HEK293T (cell line): ENCODE measurements around the gene CLEC4F.

Experiments
- ARNT ChIP-seq: fragments of 450-650 bp; IDR thresholded peaks from 2 replicates; pipeline ENCODE4 v1.6.1; 2017; ENCODE audit warnings: mild to moderate bottlenecking
- BHLHE40 ChIP-seq: fragments of 450-650 bp; IDR thresholded peaks from 2 replicates; pipeline ENCODE4 v1.6.1; 2016; ENCODE audit warnings: mild to moderate bottlenecking, moderate library complexity, borderline replicate concordance
- ELF4 ChIP-seq: fragments of 450-650 bp; IDR thresholded peaks from 2 replicates; pipeline ENCODE4 v1.6.1; 2017; ENCODE audit warnings: antibody characterized with exemption
- FOXA1 ChIP-seq: fragments of 450-650 bp; IDR thresholded peaks from 2 replicates; pipeline ENCODE4 v1.6.1; 2016; ENCODE audit warnings: mild to moderate bottlenecking
- FOXK2 ChIP-seq: fragments of 450-650 bp; IDR thresholded peaks from 2 replicates; pipeline ENCODE4 v1.6.1; 2016; ENCODE audit warnings: mild to moderate bottlenecking
- HDGF ChIP-seq: fragments of 450-650 bp; IDR thresholded peaks from 2 replicates; pipeline ENCODE4 v1.6.1; 2017; ENCODE audit warnings: antibody characterized with exemption, borderline replicate concordance
- LEF1 ChIP-seq: fragments of 450-650 bp; IDR thresholded peaks from 2 replicates; pipeline ENCODE4 v1.6.1; 2017; ENCODE audit warnings: mild to moderate bottlenecking, borderline replicate concordance
- NFRKB ChIP-seq: fragments of 450-650 bp; IDR thresholded peaks from 2 replicates; pipeline ENCODE4 v1.6.1; 2016; ENCODE audit warnings: mild to moderate bottlenecking, moderate library complexity
- SP1 ChIP-seq: fragments of 450-650 bp; IDR thresholded peaks from 2 replicates; pipeline ENCODE4 v1.6.1; 2017
- SUZ12 ChIP-seq: fragments of 450-650 bp; IDR thresholded peaks from 2 replicates; pipeline ENCODE4 v1.6.1; 2016; ENCODE audit warnings: mild to moderate bottlenecking
- TARDBP ChIP-seq: fragments of 450-650 bp; IDR thresholded peaks from 2 replicates; pipeline ENCODE4 v1.6.1; 2016

DNA sequence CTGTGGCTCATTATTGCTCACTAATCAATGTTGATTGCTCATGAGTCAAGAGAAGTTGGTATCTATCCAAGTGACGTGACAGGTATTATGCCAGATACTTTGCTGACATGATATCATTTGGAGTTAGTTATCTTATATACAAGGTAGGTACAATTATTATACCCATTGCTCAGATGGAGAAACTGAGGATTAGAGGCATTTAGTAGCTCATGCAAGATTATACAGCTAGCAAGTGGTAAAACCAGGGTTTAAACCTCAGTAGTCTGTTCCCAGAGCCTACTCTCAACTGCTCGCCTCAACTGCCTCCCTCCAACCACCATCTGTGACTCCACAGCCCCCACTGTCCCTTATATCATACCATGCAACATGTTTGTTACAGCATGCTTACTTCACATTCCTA, 36.1 kb downstream of the CLEC4F start:
- TF ChIP-seq ARNT (no peak), FOXA1 (no peak), SP1 (no peak), SUZ12 (no peak), ELF4 (no peak), LEF1 (no peak), FOXK2 (no peak), BHLHE40 (no peak), HDGF (no peak), NFRKB (no peak), TARDBP (no peak)
